GM18517 (cell line): Measurements from ENCODE around the gene PRR14L.
"Not testable (repeated sequence)": the region's sequence is repeated elsewhere in the genome, so short reads cannot be mapped to it uniquely, and the experiment has no call there.

Experiments
- ATAC-seq: cut with Tn5 transposase; IDR thresholded peaks from one replicate; pipeline ENCODE4 v1.9.1; 2021; ENCODE audit warnings: mild to moderate bottlenecking, moderate library complexity; ENCODE audit not compliant: unreplicated experiment

The PRR14L gene

GRCh38 chr22:31749636-31750364, at the start of gene PRR14L:
Gene PRR14L (minus strand): TSS chr22:31750132. CDS start chr22:31738860, 11,272 bp downstream.
- ATAC-seq: peak; percentile 55

GRCh38 chr22:31799358-31799757, 49.4 kb upstream of the PRR14L start:
- ATAC-seq: not testable (repeated sequence)

GRCh38 chr22:31790240-31790639, 40.3 kb upstream of the PRR14L start:
- no peak for ATAC-seq

- no peak for ATAC-seq
Measured at GRCh38 chr22:31789803-31790202, 39.9 kb upstream of the PRR14L start.

DNA sequence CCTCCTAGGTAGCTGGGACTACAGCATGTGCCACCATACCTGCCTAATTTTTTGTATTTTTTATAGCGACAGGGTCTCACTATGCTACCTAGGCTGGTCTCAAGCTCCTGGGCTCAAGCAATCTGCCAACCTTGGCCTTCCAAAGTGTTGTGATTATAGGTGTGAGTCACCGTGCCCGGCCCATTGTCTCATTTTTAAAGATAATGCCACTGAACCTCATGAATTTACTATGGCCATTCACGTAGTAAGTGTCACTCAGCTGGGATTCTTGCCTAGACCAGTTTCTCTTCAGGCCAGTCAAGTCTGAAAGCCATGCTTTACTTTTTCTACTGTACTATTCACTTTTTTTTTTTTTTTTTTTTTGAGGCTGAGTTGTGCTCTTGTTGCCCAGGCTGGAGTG, 26.3 kb upstream of the PRR14L start:
- ATAC-seq: no peak

DNA sequence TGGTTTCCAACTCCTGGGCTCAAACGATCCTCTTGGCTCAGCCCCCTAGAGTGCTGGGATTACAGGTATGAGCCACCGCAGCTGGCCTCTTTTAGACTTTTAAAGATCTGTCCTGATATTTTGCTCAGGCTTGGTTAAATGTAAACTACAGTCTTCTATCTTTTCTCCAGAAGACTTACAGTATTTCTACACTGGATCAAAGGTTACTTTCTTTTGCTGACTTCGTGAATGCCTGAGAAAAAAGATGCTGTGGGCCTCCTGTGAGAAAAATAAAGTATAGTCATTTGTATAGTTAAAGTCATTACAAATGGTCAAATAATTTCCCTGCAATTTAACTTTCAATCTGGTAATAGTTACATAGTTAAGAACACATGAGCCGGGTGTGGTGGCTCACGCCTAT, 23.5 kb upstream of the PRR14L start:
- no peak for ATAC-seq

- no peak for ATAC-seq
Measured at GRCh38 chr22:31768422-31769059, 18.6 kb upstream of the PRR14L start.

GRCh38 chr22:31764785-31765184, 14.9 kb upstream of the PRR14L start:
- no peak for ATAC-seq

DNA sequence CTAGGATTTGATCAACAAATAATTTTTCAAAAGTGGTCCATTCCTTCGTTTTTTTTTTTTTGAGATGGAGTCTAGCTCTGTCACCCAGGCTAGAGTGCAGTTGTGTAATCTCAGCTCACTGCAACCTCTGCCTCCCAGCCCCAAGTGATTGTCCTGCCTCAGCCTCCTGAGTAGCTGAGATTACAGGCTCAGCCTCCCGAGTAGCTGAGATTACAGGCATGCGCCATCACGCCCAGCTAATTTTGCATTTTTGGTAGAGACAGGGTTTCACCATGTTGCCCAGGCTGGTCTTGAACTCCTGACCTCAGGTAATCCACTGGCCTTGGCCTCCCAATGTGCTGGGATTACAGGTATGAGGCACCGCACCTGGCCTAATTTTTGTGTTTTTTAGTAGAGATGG, 8.9 kb upstream of the PRR14L start:
- not testable (repeated sequence) for ATAC-seq

DNA sequence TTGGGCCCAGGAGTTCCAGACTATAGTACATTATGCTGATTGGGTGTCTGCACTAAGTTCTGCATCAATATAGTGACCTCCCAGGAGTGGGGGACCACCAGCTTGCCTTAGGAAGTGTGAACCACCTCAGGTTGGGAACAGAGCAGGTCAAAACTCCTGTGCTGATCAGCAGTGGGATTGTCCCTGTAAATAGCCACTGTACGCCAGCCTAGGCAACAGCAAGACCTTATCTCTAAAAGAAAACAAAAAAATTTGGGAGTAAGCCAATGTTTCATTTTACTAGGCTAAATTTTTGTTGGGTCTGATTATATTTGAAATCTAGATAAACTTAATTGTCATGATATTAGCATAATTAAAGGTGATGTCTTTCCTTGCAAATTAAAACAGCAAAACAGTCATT, 7.3 kb upstream of the PRR14L start:
- ATAC-seq: no peak

DNA sequence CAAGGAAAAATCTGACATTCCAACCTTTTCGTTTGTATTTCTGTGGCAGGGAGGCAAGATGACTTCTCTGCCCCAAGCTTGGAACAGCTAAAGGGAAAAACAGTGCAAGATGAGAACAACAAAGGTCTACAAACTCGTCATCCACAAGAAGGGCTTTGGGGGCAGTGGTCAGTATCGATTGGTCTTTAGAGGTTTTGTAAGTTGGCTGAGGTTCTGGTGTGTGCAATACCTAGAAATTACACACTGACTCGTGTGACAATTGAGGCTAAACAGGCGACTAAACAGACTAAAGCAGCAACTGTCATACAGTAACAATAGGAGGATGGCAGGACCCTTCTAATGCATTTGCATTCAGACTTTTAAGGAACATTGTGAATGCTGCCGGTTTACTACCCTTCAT, 4.9 kb upstream of the PRR14L start:
- no peak for ATAC-seq

DNA sequence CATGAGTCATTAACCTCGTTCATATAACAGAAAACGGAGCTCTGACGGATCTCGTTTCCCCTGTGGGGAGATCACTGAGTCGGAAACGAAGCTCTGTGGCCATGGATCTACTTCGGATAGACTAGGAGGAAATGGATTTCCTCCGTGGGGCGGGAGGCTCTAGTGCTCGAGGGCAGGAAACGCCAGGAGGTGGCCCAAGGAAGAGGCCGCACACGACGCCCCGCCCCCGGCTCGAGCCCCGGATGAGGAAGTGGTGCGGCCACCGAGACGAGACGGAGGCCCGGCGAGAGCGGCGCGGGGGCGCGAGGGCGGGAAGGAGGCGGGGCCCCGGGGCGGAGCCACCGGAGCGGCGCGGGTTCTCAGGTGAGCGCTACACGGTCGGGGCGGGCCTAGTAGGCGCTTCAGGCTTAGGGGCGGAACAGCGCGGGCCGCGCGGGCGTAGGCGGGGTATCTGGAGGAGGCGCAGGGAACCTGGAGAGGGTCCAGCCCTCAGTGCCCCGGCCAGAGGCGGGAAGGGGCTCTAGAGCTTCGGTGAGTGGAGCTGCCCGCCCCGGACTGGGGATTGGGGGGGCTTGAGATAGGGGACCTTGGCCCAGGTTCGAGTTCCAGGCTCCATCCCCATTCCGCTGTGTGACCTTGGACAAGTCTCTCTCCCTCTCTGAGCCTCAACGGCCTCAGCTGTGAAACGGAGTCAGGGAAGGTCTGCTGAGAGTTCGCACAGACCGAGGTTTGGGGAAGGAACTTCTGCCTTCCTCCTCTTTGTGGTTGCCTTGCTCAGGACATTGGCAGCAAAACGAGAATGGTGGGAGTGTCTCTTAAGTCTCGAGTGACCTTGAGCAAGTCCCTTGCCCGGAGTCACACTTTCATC, 3.9 kb upstream of the PRR14L start, which contains the start of gene DEPDC5:
Gene DEPDC5, plus strand, starts transcription at position 386 of the 868 bp plus-strand sequence. CDS start 903 bp downstream, outside the sequence.
- ATAC-seq: peak; percentile 66

- ATAC-seq: no peak
Measured at GRCh38 chr22:31753005-31753633, 3.2 kb upstream of the PRR14L start.

- ATAC-seq: no peak
Measured at GRCh38 chr22:31752096-31752847, 2.3 kb upstream of the PRR14L start.

DNA sequence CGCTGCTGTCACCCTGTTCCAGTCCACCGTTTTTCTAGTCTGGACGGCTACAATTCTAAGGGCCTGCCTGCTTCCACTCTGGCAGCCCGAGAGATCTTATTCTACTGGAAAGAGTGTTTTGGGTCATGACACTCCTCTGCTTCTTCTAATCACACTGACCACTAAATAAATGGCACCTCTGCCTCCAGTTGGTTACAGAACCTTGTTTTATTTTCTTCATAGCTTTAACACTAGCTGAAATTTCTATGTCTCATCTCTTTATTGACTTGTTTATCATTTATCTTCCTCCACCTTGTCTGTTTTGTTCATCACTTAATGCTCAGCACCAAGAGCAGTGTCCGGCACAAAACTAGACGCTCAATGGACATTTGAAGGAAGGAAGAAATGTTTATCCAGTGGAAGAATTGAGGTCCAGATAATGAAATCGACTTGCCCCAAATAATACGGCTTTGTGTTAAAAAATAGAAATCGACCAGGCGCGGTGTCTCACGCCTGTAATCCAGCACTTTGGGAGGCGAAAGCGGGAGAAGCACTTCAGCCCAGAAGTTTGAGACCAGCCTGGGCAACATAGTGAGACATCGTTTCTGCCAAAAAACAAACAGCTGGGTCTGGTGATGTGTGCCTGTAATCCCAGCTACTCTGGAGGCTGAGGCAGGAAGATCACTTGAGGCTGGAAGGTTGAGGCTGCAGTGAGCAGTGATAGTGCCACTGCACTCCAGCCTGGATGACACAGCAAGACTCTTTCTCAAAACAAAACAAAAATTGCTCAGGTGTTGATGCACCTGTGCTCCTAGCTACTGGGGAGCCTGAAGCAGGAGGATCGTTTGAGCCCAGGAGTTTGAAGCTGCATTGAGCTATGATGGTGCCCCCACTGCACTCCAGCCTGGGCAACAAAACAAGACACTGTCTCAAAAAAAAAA, 693 bp upstream of the PRR14L start:
- no peak for ATAC-seq

GRCh38 chr22:31748490-31748889, 1.4 kb downstream of the PRR14L start:
- no peak for ATAC-seq

DNA sequence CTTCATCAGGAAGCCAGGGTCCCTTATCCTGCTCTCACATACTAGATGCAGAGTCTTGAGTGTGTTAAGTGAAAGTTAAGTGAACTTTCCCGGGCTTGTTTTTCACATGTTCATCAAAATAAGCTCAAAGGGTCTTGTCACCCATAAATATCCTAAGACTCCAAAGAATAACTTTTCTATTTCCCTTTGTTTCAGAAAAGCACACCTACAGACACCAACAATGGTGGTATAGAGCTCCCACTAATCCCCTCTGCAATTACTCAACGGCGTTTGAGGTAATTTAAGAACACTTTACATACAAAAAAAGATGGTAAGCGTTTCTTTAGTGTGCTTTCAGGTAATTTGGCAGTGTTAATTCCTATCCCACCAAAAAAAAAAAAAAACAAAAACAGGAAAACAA, 2.5 kb downstream of the PRR14L start:
- ATAC-seq: no peak

DNA sequence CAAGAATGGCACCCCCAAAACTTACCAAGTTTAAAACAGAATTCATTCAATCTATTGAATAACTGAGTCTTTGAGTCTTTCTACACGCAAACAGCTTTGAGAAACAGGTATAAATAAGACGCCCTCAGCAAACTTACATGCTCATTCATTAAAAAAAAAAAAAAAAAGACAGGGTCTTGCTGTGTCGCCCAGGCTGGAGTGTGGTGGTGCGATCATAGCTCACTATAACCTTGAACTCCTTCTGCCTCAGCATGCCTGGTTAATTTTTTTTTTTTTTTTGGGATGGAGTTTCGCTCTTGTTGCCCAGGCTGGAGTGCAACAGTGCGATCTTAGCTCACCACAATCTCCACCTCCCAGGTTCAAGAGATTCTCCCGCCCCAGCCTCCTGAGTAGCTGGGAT, 6.1 kb downstream of the PRR14L start:
- no peak for ATAC-seq

- no peak for ATAC-seq
Measured at GRCh38 chr22:31742682-31743081, 7.2 kb downstream of the PRR14L start.
